Measurements from ENCODE around the gene GGA1.

Gene GGA1

DNA sequence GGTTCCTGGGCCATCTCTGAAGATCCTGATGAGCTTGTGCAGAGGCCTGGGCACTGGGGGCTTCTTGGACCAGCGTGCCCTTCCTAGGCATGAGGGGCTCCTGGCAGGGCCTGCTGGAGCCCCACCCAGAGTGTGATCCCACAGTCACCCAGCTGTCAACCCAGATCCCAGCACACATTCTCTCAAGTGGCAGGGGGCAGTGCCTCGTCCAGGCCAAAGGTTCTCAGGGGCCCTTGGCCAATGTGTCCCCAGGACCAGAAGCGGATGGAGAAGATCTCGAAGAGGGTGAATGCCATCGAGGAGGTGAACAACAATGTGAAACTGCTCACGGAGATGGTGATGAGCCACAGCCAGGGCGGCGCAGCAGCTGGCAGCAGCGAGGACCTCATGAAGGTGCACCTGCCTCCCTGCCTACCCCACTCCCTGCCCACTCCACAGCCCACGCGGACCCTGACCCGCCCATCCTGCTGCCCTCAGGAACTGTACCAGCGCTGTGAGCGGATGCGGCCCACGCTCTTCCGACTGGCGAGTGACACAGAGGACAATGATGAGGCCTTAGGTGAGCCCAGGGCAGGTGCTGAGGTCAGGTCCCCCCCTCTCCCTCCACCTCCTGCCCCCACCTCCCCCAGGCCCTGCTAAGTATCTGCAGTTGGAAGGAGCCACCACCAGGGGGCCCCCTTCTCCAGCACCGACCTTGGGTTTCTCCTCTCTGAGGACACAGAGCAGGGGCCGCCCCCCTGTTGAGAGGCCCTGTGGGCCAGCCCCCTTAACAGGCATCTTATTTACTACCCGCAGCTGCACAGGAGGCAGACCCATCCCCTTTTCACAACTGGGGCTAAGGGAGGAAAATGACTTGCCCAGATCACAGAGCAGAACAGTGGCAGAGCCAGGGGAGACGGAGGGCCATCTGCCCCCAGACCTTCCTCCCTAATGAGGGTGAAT is 14.7 kb downstream of the GGA1 start:
- TF ChIP-seq, protein P1, sequence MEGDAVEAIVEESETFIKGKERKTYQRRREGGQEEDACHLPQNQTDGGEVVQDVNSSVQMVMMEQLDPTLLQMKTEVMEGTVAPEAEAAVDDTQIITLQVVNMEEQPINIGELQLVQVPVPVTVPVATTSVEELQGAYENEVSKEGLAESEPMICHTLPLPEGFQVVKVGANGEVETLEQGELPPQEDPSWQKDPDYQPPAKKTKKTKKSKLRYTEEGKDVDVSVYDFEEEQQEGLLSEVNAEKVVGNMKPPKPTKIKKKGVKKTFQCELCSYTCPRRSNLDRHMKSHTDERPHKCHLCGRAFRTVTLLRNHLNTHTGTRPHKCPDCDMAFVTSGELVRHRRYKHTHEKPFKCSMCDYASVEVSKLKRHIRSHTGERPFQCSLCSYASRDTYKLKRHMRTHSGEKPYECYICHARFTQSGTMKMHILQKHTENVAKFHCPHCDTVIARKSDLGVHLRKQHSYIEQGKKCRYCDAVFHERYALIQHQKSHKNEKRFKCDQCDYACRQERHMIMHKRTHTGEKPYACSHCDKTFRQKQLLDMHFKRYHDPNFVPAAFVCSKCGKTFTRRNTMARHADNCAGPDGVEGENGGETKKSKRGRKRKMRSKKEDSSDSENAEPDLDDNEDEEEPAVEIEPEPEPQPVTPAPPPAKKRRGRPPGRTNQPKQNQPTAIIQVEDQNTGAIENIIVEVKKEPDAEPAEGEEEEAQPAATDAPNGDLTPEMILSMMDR (IDR thresholded peaks at IDR 0.05; ENCODE audit: borderline replicate concordance, insufficient read depth, low read depth, low read length) = peak; percentile 75
- H3K4me3 ChIP-seq (ENCODE audit: low read depth, low read length) = no peak overlapping the region

GRCh38 chr22:37624017-37624365 is 15.4 kb downstream of the GGA1 start:
- TF ChIP-seq, protein P1 (IDR thresholded peaks at IDR 0.05; ENCODE audit: borderline replicate concordance, insufficient read depth, low read depth, low read length) = no peak
- no peak overlapping the region for H3K4me3 ChIP-seq (ENCODE audit: low read depth, low read length)

DNA sequence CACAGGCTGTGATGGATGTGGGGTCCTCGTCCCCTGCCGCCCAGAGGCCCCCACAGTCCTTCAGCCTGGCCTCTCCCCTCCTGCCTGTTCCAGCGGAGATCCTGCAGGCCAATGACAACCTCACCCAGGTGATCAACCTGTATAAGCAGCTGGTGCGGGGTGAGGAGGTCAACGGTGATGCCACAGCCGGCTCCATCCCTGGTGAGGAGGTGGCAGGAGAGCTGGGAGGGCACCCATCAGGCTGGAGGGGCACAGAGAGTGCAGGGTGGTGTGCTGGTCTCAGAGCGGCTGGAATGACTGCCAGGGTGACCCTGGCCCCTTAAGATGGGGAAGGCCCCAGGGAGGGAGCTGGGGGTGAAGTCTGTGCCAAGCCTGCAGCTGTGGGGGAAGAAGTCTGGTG is 16.2 kb downstream of the GGA1 start:
- TF ChIP-seq, protein P1 (IDR thresholded peaks at IDR 0.05; ENCODE audit: borderline replicate concordance, insufficient read depth, low read depth, low read length) = no peak
- H3K4me3 ChIP-seq (ENCODE audit: low read depth, low read length) = no peak overlapping the region

GRCh38 chr22:37625737-37626136 is 17.1 kb downstream of the GGA1 start:
- TF ChIP-seq, protein P1 (IDR thresholded peaks at IDR 0.05; ENCODE audit: borderline replicate concordance, insufficient read depth, low read depth, low read length) = no peak
- H3K4me3 ChIP-seq (ENCODE audit: low read depth, low read length) = no peak overlapping the region

DNA sequence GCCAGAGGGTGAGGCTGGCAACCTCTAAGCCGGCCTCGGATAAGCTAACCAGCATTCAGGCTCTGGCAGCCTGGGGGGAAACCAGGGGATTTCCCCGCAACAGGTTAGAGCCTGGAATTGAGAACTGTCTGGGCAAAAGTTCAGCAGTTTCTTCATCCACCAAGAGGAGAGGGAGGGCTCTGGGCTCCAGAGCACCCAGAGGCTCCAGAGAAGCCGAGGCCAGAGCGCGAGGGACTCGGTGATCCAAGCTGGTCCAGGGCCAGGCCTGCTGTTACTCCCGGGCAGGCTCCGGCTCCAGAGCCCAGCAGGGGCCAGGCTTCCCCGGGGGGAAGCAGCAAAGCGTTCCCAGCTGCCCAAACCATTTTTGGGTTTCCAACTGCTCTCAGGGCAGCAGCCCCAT is 17.5 kb downstream of the GGA1 start:
- TF ChIP-seq, protein P1 (IDR thresholded peaks at IDR 0.05; ENCODE audit: borderline replicate concordance, insufficient read depth, low read depth, low read length) = no peak
- H3K4me3 ChIP-seq (ENCODE audit: low read depth, low read length) = no peak overlapping the region

DNA sequence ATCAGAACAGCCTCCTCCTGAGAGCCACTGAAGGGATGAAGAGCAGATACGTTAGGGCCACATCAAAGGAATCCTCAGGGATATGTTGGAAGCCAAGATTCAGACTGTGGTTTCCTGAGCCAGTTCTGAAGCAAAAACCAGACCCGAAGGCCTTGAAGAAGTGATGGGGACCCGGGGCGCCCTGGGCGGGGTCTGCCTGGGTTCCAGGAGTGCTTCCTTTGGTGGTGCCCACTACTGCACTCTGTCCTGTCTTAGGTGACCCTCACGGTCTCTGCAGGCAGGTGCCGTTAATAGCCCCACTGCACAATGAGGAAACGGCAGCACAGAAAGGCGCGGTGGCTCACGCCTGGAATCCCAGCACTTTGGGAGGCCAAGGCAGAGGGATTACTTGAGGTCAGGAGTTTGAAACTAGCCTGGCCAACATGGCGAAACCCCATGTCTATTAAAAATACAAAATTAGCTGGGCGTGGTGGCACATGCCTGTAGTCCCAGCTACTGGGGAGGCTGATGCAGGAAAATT is 18.0 kb downstream of the GGA1 start:
- no peak overlapping the region for H3K4me3 ChIP-seq (ENCODE audit: low read depth, low read length)
- TF ChIP-seq, protein P1 (IDR thresholded peaks at IDR 0.05; ENCODE audit: borderline replicate concordance, insufficient read depth, low read depth, low read length) = no peak

GRCh38 chr22:37627121-37627520 is 18.5 kb downstream of the GGA1 start:
- TF ChIP-seq, protein P1 (IDR thresholded peaks at IDR 0.05; ENCODE audit: borderline replicate concordance, insufficient read depth, low read depth, low read length) = no peak
- H3K4me3 ChIP-seq (ENCODE audit: low read depth, low read length) = no peak overlapping the region

All from GM12875 (cell line).